Caco-2 (cell line): ENCODE data around the gene MAGEA12. TPM values are rescaled to one million over a fixed set of nuclear protein-coding genes. Genes with fewer than 3 reads are reported as not detected.
"Not testable (repeated sequence)": the region's sequence is repeated elsewhere in the genome, so short reads cannot be mapped to it uniquely, and the experiment has no call there.

Experiments used
- Bru-seq: library from RNA; stranded (reverse); fragments of 400-500 nt; gene quantifications from one replicate; lab custom pipeline; 2021; lab: Mats Ljungman, UMichigan
- BruChase-seq, 2 experiments: library from RNA; stranded (reverse); fragments of 400-500 nt; gene quantifications; one replicate each; lab custom pipeline; 2021; lab: Mats Ljungman, UMichigan
- BruUV-seq: library from RNA; stranded (reverse); fragments of 400-500 nt; replicated peaks from 2 replicates; lab custom pipeline; 2021; lab: Mats Ljungman, UMichigan
- CTCF ChIA-PET: fragments of 300-600 bp; sonication (Branson Sonifier 250); formaldehyde crosslinking; loops from one replicate; lab custom pipeline; 2022; ENCODE audit warnings: antibody characterized with exemption; lab: Charles Lee
- POLR2A ChIA-PET: fragments of 300-600 bp; sonication (Branson Sonifier 250); formaldehyde crosslinking; loops from one replicate; lab custom pipeline; 2022; ENCODE audit warnings: antibody characterized with exemption; lab: Charles Lee
- DNase-seq, 2 experiments: peaks; one replicate each; pipeline versions ENCODE4 v3.0.0 to v3.0.0-alpha.2; 2020 to 2022
- H3K27me3 ChIP-seq: replicated peaks from 2 replicates; pipeline ENCODE4 v1.6.0; 2011; ENCODE audit warnings: low read length; ENCODE audit not compliant: control insufficient read depth, insufficient read depth
- H3K36me3 ChIP-seq: 2 replicates; pipeline ENCODE4 v1.5.1; 2011; ENCODE audit warnings: low read length; ENCODE audit not compliant: control insufficient read depth, insufficient read depth
- H3K4me1 ChIP-seq: fragments of 250-450 bp; sonication (Bioruptor Pico); 2 replicates; pipeline ENCODE4 v1.5.1; 2020; ENCODE audit warnings: mild to moderate bottlenecking
- H3K4me3 ChIP-seq: 2 replicates; pipeline ENCODE4 v1.5.1; 2011; ENCODE audit warnings: low read depth, mild to moderate bottlenecking, control low read depth, low read length
- H3K9me3 ChIP-seq: fragments of 250-450 bp; sonication (Bioruptor Pico); 2 replicates; pipeline ENCODE4 v1.5.1; 2020; ENCODE audit warnings: mild to moderate bottlenecking, moderate library complexity
- H3K27ac Mint-ChIP-seq: one replicate; pipeline ENCODE4 v1.8.0; 2022; ENCODE audit warnings: mixed read lengths; ENCODE audit not compliant: unreplicated experiment
- H3K27me3 Mint-ChIP-seq: one replicate; pipeline ENCODE4 v1.8.0; 2022; ENCODE audit warnings: mixed read lengths; ENCODE audit not compliant: insufficient read depth, unreplicated experiment
- H3K36me3 Mint-ChIP-seq: one replicate; pipeline ENCODE4 v1.8.0; 2022; ENCODE audit warnings: mild to moderate bottlenecking, mixed read lengths; ENCODE audit not compliant: insufficient read depth, unreplicated experiment
- H3K4me1 Mint-ChIP-seq: one replicate; pipeline ENCODE4 v1.8.0; 2022; ENCODE audit warnings: low read depth, mixed read lengths; ENCODE audit not compliant: unreplicated experiment
- H3K4me3 Mint-ChIP-seq: one replicate; pipeline ENCODE4 v1.8.0; 2022; ENCODE audit warnings: mild to moderate bottlenecking, moderate library complexity, mixed read lengths; ENCODE audit not compliant: unreplicated experiment
- H3K9me3 Mint-ChIP-seq: one replicate; pipeline ENCODE4 v1.8.0; 2022; ENCODE audit warnings: mixed read lengths; ENCODE audit not compliant: unreplicated experiment
- CTCF ChIP-seq, 2 experiments: fragments of 200-600 bp in 1 of 2; IDR thresholded peaks; 1 replicate in 1 of 2; 2 replicates in 1 of 2; pipeline versions ENCODE4 v1.5.1 to v1.8.0; 2011 to 2022; ENCODE audit warnings: antibody characterized with exemption in 1 of 2, control low read depth in 1 of 2, inconsistent platforms in 1 of 2, low read depth in 1 of 2, low read length in 1 of 2, mild to moderate bottlenecking in 1 of 2, moderate library complexity in 1 of 2; ENCODE audit not compliant: insufficient read depth in 1 of 2, severe bottlenecking in 1 of 2, unreplicated experiment in 1 of 2
- intact Hi-C: fragments of 100-400 bp; cut with micrococcal nuclease; formaldehyde crosslinking; loops from one replicate; pipeline ENCODE4 v1.10.0; 2022; ENCODE audit not compliant: unreplicated experiment
- long read RNA-seq: library from polyadenylated mRNA; stranded (forward); transcript quantifications from one replicate; pipeline ENCODE4 v2.0.0, GENCODE V29; 2022
- total RNA-seq: library from RNA; stranded (reverse); gene quantifications from 2 replicates; pipeline ENCODE4 v1.2.3, GENCODE V29; 2022

The MAGEA12 gene
- not detected in 2 replicates for total RNA-seq
- Bru-seq, nascent RNA: not detected
- BruChase-seq, experiment 1, labeled RNA remaining after a 2-hour chase: not detected
- not detected for BruChase-seq, experiment 2, labeled RNA remaining after a 6-hour chase
- long read RNA-seq: 0 reads

- no peak for DNase-seq
- Histone ChIP-seq H3K4me1 (no peaks in the 10 kb centered on the region), H3K9me3 (no peaks in the 10 kb centered on the region), H3K27me3 (no peaks in the 10 kb centered on the region), H3K36me3 (no peaks in the 10 kb centered on the region), H3K4me3 (no peak within 1 kb of the TSS)
- ChIA-PET CTCF (interaction anchor here (0.5 kb wide), 1 partner anchor 88 kb away, joined by 3 read pairs; no protein-coding TSS in a partner anchor), POLR2A (no interaction called here)
- H3K27me3 Mint-ChIP-seq: peaks cover 5% of the 10 kb centered on the region
- H3K27ac Mint-ChIP-seq: no peak within 1 kb of the TSS
- H3K4me1 Mint-ChIP-seq: no peaks in the 10 kb centered on the region
- no TSS peak for BruUV-seq
- TF ChIP-seq CTCF (IDR thresholded peaks at IDR 0.05; ENCODE audit: insufficient read depth in 1 of 2, low read depth in 1 of 2, low read length in 1 of 2, severe bottlenecking in 1 of 2, unreplicated experiment in 1 of 2): no peak
- no peaks in the 10 kb centered on the region for H3K36me3 Mint-ChIP-seq
- no peaks in the 10 kb centered on the region for H3K9me3 Mint-ChIP-seq
- no peak within 1 kb of the TSS for H3K4me3 Mint-ChIP-seq
- intact Hi-C loops: no loop called here
Observed at GRCh38 chrX:152733261-152733975, at the start of gene MAGEA12, which contains the start of gene CSAG1. MAGEA12 (plus strand) TSS chrX:152733757; CDS start chrX:152736162, 2,405 bp downstream. CSAG1 (minus strand) TSS chrX:152733721; CDS start chrX:152732460, 1,261 bp downstream.

- H3K9me3 Mint-ChIP-seq, H3K4me1 ChIP-seq, BruUV-seq, CTCF ChIA-PET, H3K4me1 Mint-ChIP-seq, POLR2A ChIA-PET, DNase-seq, H3K27me3 ChIP-seq, H3K4me3 ChIP-seq, H3K4me3 Mint-ChIP-seq, H3K36me3 Mint-ChIP-seq, H3K27ac Mint-ChIP-seq, intact Hi-C loops, H3K9me3 ChIP-seq, H3K27me3 Mint-ChIP-seq, H3K36me3 ChIP-seq: not testable (repeated sequence)
Observed at GRCh38 chrX:152697952-152698931, 35.3 kb upstream of the MAGEA12 start, which contains the start of gene MAGEA3. MAGEA3 (plus strand) TSS chrX:152698794; CDS start chrX:152700833, 2,039 bp downstream.

- intact Hi-C loops, POLR2A ChIA-PET, H3K4me3 Mint-ChIP-seq, H3K27ac Mint-ChIP-seq, H3K9me3 ChIP-seq, H3K36me3 ChIP-seq, BruUV-seq, H3K9me3 Mint-ChIP-seq, DNase-seq, H3K27me3 Mint-ChIP-seq, H3K4me1 Mint-ChIP-seq, H3K4me1 ChIP-seq, H3K4me3 ChIP-seq, H3K36me3 Mint-ChIP-seq, CTCF ChIA-PET, H3K27me3 ChIP-seq: not testable (repeated sequence)
Observed at GRCh38 chrX:152700390-152700789, 33.2 kb upstream of the MAGEA12 start.

DNA sequence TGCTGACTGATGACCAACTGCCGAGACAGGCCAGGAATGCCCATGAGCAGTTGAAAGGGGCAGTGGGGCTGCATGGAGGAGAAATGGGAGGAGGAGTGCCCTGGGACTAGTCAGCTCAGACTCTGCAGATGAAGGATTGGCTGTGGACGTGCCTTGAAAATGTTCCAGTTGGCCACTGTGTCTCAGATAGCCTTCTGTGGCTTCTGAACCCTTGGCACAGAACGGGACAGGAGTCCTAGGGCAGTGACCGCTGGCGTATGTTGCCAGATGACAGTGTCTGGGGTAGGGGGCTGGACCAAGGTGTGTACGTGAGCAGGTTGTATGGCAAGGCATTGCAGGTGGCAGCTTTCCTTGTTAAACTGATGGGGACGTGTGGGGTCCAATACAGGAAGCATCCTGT is 27.1 kb upstream of the MAGEA12 start:
- H3K36me3 Mint-ChIP-seq, H3K4me1 ChIP-seq, BruUV-seq, DNase-seq, POLR2A ChIA-PET, H3K4me3 ChIP-seq, H3K27ac Mint-ChIP-seq, H3K27me3 ChIP-seq, H3K4me3 Mint-ChIP-seq, CTCF ChIA-PET, intact Hi-C loops, H3K9me3 ChIP-seq, H3K9me3 Mint-ChIP-seq, H3K27me3 Mint-ChIP-seq, H3K4me1 Mint-ChIP-seq, H3K36me3 ChIP-seq: not testable (repeated sequence)

GRCh38 chrX:152709173-152709572 is 24.4 kb upstream of the MAGEA12 start, which contains the start of gene CSAG2:
CSAG2 (minus strand) TSS chrX:152709273; CDS start chrX:152709112, 161 bp downstream.
- H3K36me3 Mint-ChIP-seq, BruUV-seq, H3K4me1 ChIP-seq, intact Hi-C loops, POLR2A ChIA-PET, H3K4me3 Mint-ChIP-seq, H3K27me3 Mint-ChIP-seq, H3K4me3 ChIP-seq, H3K9me3 Mint-ChIP-seq, H3K4me1 Mint-ChIP-seq, H3K36me3 ChIP-seq, H3K9me3 ChIP-seq, H3K27me3 ChIP-seq, H3K27ac Mint-ChIP-seq, CTCF ChIA-PET, DNase-seq: not testable (repeated sequence)
